DND-41 (cell line): ENCODE results near the gene TTC39A.

ENCODE experiments used
- ATAC-seq: fragments of 200-7000 bp; cut with Tn5 transposase; 3 replicates; pipeline ENCODE4 v1.9.1; 2021; ENCODE audit warnings: low read depth; ENCODE audit not compliant: insufficient read depth
- DNase-seq: peaks from one replicate; pipeline ENCODE4 v3.0.0-alpha.2; 2020
- H2AFZ ChIP-seq: 2 replicates; pipeline ENCODE4 v1.6.0; 2012; ENCODE audit warnings: low read depth, low read length
- H3K27ac ChIP-seq: 2 replicates; pipeline ENCODE4 v1.5.1; 2012; ENCODE audit warnings: low read length, inconsistent platforms
- H3K27me3 ChIP-seq: fragments of 200-600 bp; sonication (generic); 2 replicates; pipeline ENCODE4 v1.6.0; 2012; ENCODE audit warnings: low read length, mild to moderate bottlenecking, inconsistent platforms; ENCODE audit not compliant: insufficient read depth, poor library complexity
- H3K36me3 ChIP-seq: 2 replicates; pipeline ENCODE4 v1.5.1; 2012; ENCODE audit warnings: low read length, inconsistent platforms; ENCODE audit not compliant: insufficient read depth
- H3K4me1 ChIP-seq: 2 replicates; pipeline ENCODE4 v1.5.1; 2012; ENCODE audit warnings: mild to moderate bottlenecking, low read length; ENCODE audit not compliant: insufficient read depth
- H3K4me2 ChIP-seq: 2 replicates; pipeline ENCODE4 v1.6.0; 2012; ENCODE audit warnings: mild to moderate bottlenecking, moderate library complexity, low read length, inconsistent platforms; ENCODE audit not compliant: insufficient read depth
- H3K4me3 ChIP-seq, 2 experiments: fragments of 200-600 bp in 1 of 2; shearing (Covaris generic) in 1 of 2; 2 replicates each; pipeline ENCODE4 v1.5.1; 2012 to 2016; ENCODE audit warnings: inconsistent platforms in 2 of 2, low read length in 2 of 2, mild to moderate bottlenecking in 2 of 2, low read depth in 1 of 2, moderate library complexity in 1 of 2
- H3K79me2 ChIP-seq: 2 replicates; pipeline ENCODE4 v1.6.0; 2012; ENCODE audit warnings: low read length, inconsistent platforms; ENCODE audit not compliant: insufficient read depth
- H3K9ac ChIP-seq: 2 replicates; pipeline ENCODE4 v1.6.0; 2012; ENCODE audit warnings: low read depth, mild to moderate bottlenecking, inconsistent platforms, low read length, moderate library complexity
- H3K9me3 ChIP-seq: 2 replicates; pipeline ENCODE4 v1.5.1; 2012; ENCODE audit warnings: low read length, moderate library complexity, mild to moderate bottlenecking, inconsistent platforms; ENCODE audit not compliant: insufficient read depth, severe bottlenecking
- H4K20me1 ChIP-seq: 2 replicates; pipeline ENCODE4 v1.6.0; 2012; ENCODE audit warnings: low read length; ENCODE audit not compliant: insufficient read depth
- CTCF ChIP-seq: IDR thresholded peaks from 2 replicates; pipeline ENCODE4 v1.5.1; 2012; ENCODE audit warnings: borderline replicate concordance, low read length, moderate library complexity, mild to moderate bottlenecking; ENCODE audit not compliant: poor library complexity, severe bottlenecking; ENCODE audit errors: extremely low read depth
- EZH2 ChIP-seq: IDR thresholded peaks from 3 replicates; pipeline ENCODE4 v1.6.1; 2012; ENCODE audit warnings: borderline replicate concordance, low read depth, mild to moderate bottlenecking, moderate library complexity, low read length, inconsistent platforms; ENCODE audit not compliant: severe bottlenecking

TTC39A gene

GRCh38 chr1:51330331-51331201 is at the start of gene TTC39A:
Gene TTC39A (minus strand): TSS chr1:51330562. CDS start chr1:51330477, 85 bp downstream.
- no peak within 1 kb of the TSS for H2AFZ ChIP-seq
- H3K36me3 ChIP-seq = no peaks in the 10 kb centered on the region
- no peaks in the 10 kb centered on the region for H3K9me3 ChIP-seq
- no peak within 1 kb of the TSS for H3K9ac ChIP-seq
- TF ChIP-seq EZH2 (no peak), CTCF (no peak)
- DNase-seq (no peak), ATAC-seq (no peak)
- H3K4me3 ChIP-seq = no peak within 1 kb of the TSS
- no peak within 1 kb of the TSS for H3K4me2 ChIP-seq
- H3K27ac ChIP-seq = no peak within 1 kb of the TSS
- no peaks in the 10 kb centered on the region for H4K20me1 ChIP-seq
- H3K4me1 ChIP-seq = no peaks in the 10 kb centered on the region
- no peaks in the 10 kb centered on the region for H3K27me3 ChIP-seq
- no peaks in the 10 kb centered on the region for H3K79me2 ChIP-seq

GRCh38 chr1:51378871-51379270 is 48.5 kb upstream of the TTC39A start:
- Histone ChIP-seq H3K27me3 (no peaks in the 10 kb centered on the region), H2AFZ (no peak overlapping the region), H3K9me3 (peaks cover 2% of the 10 kb centered on the region), H3K27ac (no peak overlapping the region), H3K9ac (no peak overlapping the region), H3K4me2 (no peak overlapping the region), H4K20me1 (no peaks in the 10 kb centered on the region), H3K36me3 (peaks cover 19% of the 10 kb centered on the region), H3K4me1 (no peaks in the 10 kb centered on the region), H3K4me3 (no peak overlapping the region), H3K79me2 (no peaks in the 10 kb centered on the region)
- ATAC-seq = no peak
- DNase-seq = no peak
- TF ChIP-seq CTCF = no peak
- TF ChIP-seq EZH2 = no peak

- Histone ChIP-seq H3K9ac (no peak overlapping the region), H3K4me2 (no peak overlapping the region), H4K20me1 (no peaks in the 10 kb centered on the region), H3K4me3 (no peak overlapping the region), H3K36me3 (peaks cover 21% of the 10 kb centered on the region; the same call in 1 of the 2 replicates), H3K27me3 (no peaks in the 10 kb centered on the region), H2AFZ (no peak overlapping the region), H3K79me2 (no peaks in the 10 kb centered on the region), H3K27ac (no peak overlapping the region), H3K4me1 (no peaks in the 10 kb centered on the region), H3K9me3 (no peaks in the 10 kb centered on the region)
- ATAC-seq = no peak
- no peak for TF ChIP-seq CTCF
- no peak for TF ChIP-seq EZH2
- no peak for DNase-seq
These were observed 43.5 kb upstream of the TTC39A start for GRCh38 chr1:51373898-51374297.
